ENCODE data around the gene PTPRG.

The PTPRG gene

DNA sequence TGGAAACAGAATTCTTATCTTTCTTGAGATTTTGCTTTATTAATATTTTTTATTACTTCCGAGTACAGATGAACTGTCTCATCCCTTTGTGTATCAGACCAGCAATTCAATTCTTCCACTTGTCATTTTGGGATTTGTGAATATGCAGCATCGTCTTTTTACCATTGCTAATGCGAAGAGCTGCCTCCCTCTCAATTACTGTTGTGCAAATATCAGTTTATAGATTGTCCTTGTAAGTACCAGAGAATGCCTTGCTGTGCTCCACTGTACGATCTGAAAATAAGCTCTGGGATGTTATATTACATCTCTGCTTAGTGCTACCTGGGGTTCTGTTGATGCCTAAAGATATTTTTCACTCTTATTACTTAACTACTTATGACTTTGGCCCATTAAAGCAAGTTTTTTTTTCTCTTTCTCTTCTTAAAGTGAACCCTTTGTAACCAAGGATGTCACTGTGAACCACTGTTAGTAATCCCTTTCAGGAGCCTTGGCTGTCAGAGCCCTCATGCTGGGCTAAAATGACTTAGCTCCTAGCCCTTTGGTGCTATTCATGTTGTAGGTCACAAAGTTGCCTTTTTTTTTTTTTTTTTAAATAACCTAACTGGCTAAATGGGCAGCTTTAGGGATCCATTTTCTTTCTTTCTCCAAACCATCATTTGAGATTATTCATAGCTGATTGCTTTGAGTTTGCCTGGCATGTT lies 429.1 kb downstream of the PTPRG start:
- Histone ChIP-seq H3K27me3 (ENCODE audit: control insufficient read depth, low read length) (no peaks in the 10 kb centered on the region), H3K79me2 (ENCODE audit: control insufficient read depth, low read length) (no peaks in the 10 kb centered on the region), H3K4me3 (ENCODE audit: low read length) (no peak overlapping the region), H3K9me3 (ENCODE audit: control insufficient read depth, insufficient read depth, low read length) (no peaks in the 10 kb centered on the region), H3K27ac (ENCODE audit: low read depth, low read length) (no peak overlapping the region), H3K9me2 (replicated peaks; ENCODE audit: control insufficient read depth, low read length) (no peaks in the 10 kb centered on the region), H3K36me3 (ENCODE audit: control insufficient read depth, low read length) (no peaks in the 10 kb centered on the region), H4K20me1 (ENCODE audit: control insufficient read depth, insufficient read depth, low read depth, low read length) (no peaks in the 10 kb centered on the region), H3K4me1 (ENCODE audit: control insufficient read depth, low read length) (no peaks in the 10 kb centered on the region), H3F3A (ENCODE audit: control insufficient read depth, insufficient read depth) (no peaks in the 10 kb centered on the region), H3K4me2 (ENCODE audit: low read length) (no peak overlapping the region)
- TF ChIP-seq, protein P1, sequence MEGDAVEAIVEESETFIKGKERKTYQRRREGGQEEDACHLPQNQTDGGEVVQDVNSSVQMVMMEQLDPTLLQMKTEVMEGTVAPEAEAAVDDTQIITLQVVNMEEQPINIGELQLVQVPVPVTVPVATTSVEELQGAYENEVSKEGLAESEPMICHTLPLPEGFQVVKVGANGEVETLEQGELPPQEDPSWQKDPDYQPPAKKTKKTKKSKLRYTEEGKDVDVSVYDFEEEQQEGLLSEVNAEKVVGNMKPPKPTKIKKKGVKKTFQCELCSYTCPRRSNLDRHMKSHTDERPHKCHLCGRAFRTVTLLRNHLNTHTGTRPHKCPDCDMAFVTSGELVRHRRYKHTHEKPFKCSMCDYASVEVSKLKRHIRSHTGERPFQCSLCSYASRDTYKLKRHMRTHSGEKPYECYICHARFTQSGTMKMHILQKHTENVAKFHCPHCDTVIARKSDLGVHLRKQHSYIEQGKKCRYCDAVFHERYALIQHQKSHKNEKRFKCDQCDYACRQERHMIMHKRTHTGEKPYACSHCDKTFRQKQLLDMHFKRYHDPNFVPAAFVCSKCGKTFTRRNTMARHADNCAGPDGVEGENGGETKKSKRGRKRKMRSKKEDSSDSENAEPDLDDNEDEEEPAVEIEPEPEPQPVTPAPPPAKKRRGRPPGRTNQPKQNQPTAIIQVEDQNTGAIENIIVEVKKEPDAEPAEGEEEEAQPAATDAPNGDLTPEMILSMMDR (IDR thresholded peaks at IDR 0.05; ENCODE audit: low read depth, low read length, poor library complexity, severe bottlenecking), result no peak
- no peak for TF ChIP-seq EZH2phosphoT487 (IDR thresholded peaks at IDR 0.05; ENCODE audit: borderline replicate concordance, low read length)

DNA sequence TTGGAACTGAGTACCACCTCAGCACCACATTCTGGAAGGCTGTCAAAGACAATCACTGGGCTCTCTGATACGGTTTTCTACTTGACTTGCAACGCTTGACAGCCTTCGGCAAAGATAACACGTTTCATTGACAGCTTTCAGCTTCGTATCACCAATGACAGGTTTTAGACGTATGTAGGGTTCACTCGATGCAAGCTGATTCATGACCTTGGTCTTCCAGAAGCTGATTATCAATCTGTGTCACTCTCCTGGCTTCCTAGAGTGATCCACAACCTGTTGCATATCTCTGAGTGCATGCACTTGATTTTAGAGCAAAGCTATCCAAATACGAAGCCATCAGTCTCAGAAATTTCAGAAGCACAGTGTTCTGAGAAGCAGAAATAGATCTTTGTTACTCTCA lies 430.3 kb downstream of the PTPRG start:
- Histone ChIP-seq H3K79me2 (ENCODE audit: control insufficient read depth, low read length) (no peaks in the 10 kb centered on the region), H3K36me3 (ENCODE audit: control insufficient read depth, low read length) (no peaks in the 10 kb centered on the region), H3K9me2 (replicated peaks; ENCODE audit: control insufficient read depth, low read length) (no peaks in the 10 kb centered on the region), H3K9me3 (ENCODE audit: control insufficient read depth, insufficient read depth, low read length) (no peaks in the 10 kb centered on the region), H3K4me2 (ENCODE audit: low read length) (no peak overlapping the region), H3F3A (ENCODE audit: control insufficient read depth, insufficient read depth) (no peaks in the 10 kb centered on the region), H3K27ac (ENCODE audit: low read depth, low read length) (no peak overlapping the region), H3K4me3 (ENCODE audit: low read length) (no peak overlapping the region), H4K20me1 (ENCODE audit: control insufficient read depth, insufficient read depth, low read depth, low read length) (no peaks in the 10 kb centered on the region), H3K4me1 (ENCODE audit: control insufficient read depth, low read length) (no peaks in the 10 kb centered on the region), H3K27me3 (ENCODE audit: control insufficient read depth, low read length) (no peaks in the 10 kb centered on the region)
- TF ChIP-seq EZH2phosphoT487 (IDR thresholded peaks at IDR 0.05; ENCODE audit: borderline replicate concordance, low read length), result no peak
- TF ChIP-seq, protein P1 (IDR thresholded peaks at IDR 0.05; ENCODE audit: low read depth, low read length, poor library complexity, severe bottlenecking), result no peak

DNA sequence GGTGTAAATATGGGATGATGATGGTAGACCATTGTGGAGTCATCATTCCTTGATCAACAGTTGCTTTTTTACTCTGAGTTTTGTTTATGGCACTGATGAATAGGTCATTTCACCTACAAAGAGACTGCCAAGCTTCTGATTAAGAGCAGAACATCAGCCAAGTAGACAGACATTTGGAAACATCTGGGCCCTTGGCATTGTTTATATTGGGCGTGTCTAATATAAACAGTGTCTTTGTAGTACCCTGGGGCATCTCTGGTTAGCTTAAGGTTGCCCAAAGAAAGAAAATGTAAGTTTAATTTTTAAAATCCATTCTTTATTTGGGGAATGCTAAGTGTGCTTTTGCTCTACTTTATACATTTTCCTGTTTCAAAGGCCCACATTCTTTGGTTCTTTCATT lies 435.0 kb downstream of the PTPRG start:
- Histone ChIP-seq H3K4me2 (ENCODE audit: low read length) (no peak overlapping the region), H3K9me2 (replicated peaks; ENCODE audit: control insufficient read depth, low read length) (no peaks in the 10 kb centered on the region), H3F3A (ENCODE audit: control insufficient read depth, insufficient read depth) (no peaks in the 10 kb centered on the region), H3K27ac (ENCODE audit: low read depth, low read length) (no peak overlapping the region), H3K4me1 (ENCODE audit: control insufficient read depth, low read length) (no peaks in the 10 kb centered on the region), H3K4me3 (ENCODE audit: low read length) (no peak overlapping the region), H4K20me1 (ENCODE audit: control insufficient read depth, insufficient read depth, low read depth, low read length) (no peaks in the 10 kb centered on the region), H3K9me3 (ENCODE audit: control insufficient read depth, insufficient read depth, low read length) (no peaks in the 10 kb centered on the region), H3K36me3 (ENCODE audit: control insufficient read depth, low read length) (no peaks in the 10 kb centered on the region), H3K27me3 (ENCODE audit: control insufficient read depth, low read length) (no peaks in the 10 kb centered on the region), H3K79me2 (ENCODE audit: control insufficient read depth, low read length) (no peaks in the 10 kb centered on the region)
- TF ChIP-seq, protein P1 (IDR thresholded peaks at IDR 0.05; ENCODE audit: low read depth, low read length, poor library complexity, severe bottlenecking), result no peak
- TF ChIP-seq EZH2phosphoT487 (IDR thresholded peaks at IDR 0.05; ENCODE audit: borderline replicate concordance, low read length), result no peak

Data from DOHH2 (cell line).